ENCODE data around the gene COL6A3. TPM values are rescaled to one million over a fixed set of nuclear protein-coding genes. Genes with fewer than 3 reads are reported as not detected.
A peak's percentile ranks its signal among the peaks of the same experiment; 100 is the strongest.
"Not testable (repeated sequence)": the region's sequence is repeated elsewhere in the genome, so short reads cannot be mapped to it uniquely, and the experiment has no call there.

The COL6A3 gene
- total RNA-seq, 4 donors from 2014 or later, result 105 to 712 (median 274) TPM

GRCh38 chr2:237358721-237359517 is 55.0 kb downstream of the COL6A3 start:
- ATAC-seq (ENCODE audit: low FRiP score) (no peak), DNase-seq (ENCODE audit: low spot score) (no peak)
- TF ChIP-seq CTCF (IDR thresholded peaks at IDR 0.05), result no peak

- DNase-seq (ENCODE audit: low spot score) (no peak), ATAC-seq (ENCODE audit: low FRiP score) (no peak)
- TF ChIP-seq CTCF (IDR thresholded peaks at IDR 0.05), result no peak
Observed at GRCh38 chr2:237355701-237356100, 58.3 kb downstream of the COL6A3 start.

- DNase-seq (ENCODE audit: low spot score) (no peak), ATAC-seq (ENCODE audit: low FRiP score) (peak; percentile 9)
- no peak for TF ChIP-seq CTCF (IDR thresholded peaks at IDR 0.05)
Observed at GRCh38 chr2:237354892-237355291, 59.1 kb downstream of the COL6A3 start.

- not testable (repeated sequence) for ATAC-seq (ENCODE audit: low FRiP score); DNase-seq (ENCODE audit: low spot score)
Observed at GRCh38 chr2:237354172-237354571, 59.8 kb downstream of the COL6A3 start.

GRCh38 chr2:237353215-237353614 is 60.7 kb downstream of the COL6A3 start:
- TF ChIP-seq CTCF (IDR thresholded peaks at IDR 0.05), result no peak
- ATAC-seq (ENCODE audit: low FRiP score), result no peak

GRCh38 chr2:237352279-237352845 is 61.6 kb downstream of the COL6A3 start:
- ATAC-seq (ENCODE audit: low FRiP score) (no peak), DNase-seq (ENCODE audit: low spot score) (no peak)
- no peak for TF ChIP-seq CTCF (IDR thresholded peaks at IDR 0.05)

More at GRCh38 chr2:237353215-237353614, 60.7 kb downstream of the COL6A3 start:
- DNase-seq (ENCODE audit: low spot score), result no peak

GRCh38 chr2:237351796-237352195 is 62.2 kb downstream of the COL6A3 start:
- ATAC-seq (ENCODE audit: low FRiP score) (no peak), DNase-seq (ENCODE audit: low spot score) (no peak)
- no peak for TF ChIP-seq CTCF (IDR thresholded peaks at IDR 0.05)

Data from omental fat pad (tissue), 4 donors.